ENCODE data around the gene ERCC6.

- no peak for TF ChIP-seq CTCF (IDR thresholded peaks at IDR 0.05)
- no peak for TF ChIP-seq EZH2 (IDR thresholded peaks at IDR 0.05; ENCODE audit: borderline replicate concordance, insufficient read depth, low read depth, low read length, poor library complexity, severe bottlenecking)
Observed at GRCh38 chr10:49486738-49487137, 52.2 kb downstream of the ERCC6 start.
